ENCODE measurements around the gene VSNL1.

DNA sequence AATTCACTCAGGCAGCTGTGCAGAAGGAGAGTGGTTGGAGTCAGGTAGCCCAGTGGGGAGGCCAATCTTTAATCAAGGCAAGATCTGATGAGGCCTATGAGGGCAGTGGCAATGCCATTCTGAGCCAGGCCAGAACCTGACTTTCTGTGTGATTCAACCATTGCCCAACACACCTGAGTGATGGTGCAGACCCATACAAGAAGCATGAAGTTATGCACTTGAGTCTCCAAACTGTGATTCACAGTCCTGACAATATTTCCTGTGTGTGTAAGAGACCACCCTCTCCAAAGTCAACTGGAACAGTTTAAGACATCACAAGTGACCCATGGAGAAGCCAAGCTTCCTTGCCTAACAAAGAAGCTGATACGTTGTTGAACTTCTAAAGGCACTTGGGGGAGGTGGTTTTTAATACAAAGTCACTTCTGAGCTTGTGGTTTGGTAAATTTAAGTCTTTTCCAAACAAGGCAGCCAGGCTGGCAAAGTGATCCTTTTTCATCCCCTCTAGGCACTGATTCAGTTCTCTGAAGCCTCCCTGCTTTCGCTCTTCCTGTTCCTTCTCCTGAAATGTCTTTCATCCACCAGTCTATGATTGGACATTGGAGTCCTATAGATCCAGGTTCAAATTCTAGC is 49.0 kb downstream of the VSNL1 start:
- TF ChIP-seq POLR2AphosphoS5 (IDR thresholded peaks at IDR 0.05; ENCODE audit: insufficient read depth in 1 of 2, low read depth in 1 of 2) = no peak
- no peak for TF ChIP-seq POLR2A (IDR thresholded peaks at IDR 0.05)
- TF ChIP-seq CTCF (IDR thresholded peaks at IDR 0.05) = no peak

All from vagina (tissue), 2 donors.